Gastroesophageal sphincter (tissue), 3 donors: ENCODE results near the gene CCDC106.

Source experiments
- CTCF ChIP-seq, 4 experiments: fragments of 200-600 bp in 2 of 4; fragments of 450-650 bp in 2 of 4; sonication (generic) in 1 of 4; IDR thresholded peaks; one replicate each; pipeline ENCODE4 v1.5.1; 2017 to 2019; ENCODE audit warnings: antibody characterized with exemption in 4 of 4, mild to moderate bottlenecking in 2 of 4, moderate library complexity in 2 of 4
- POLR2A ChIP-seq, 2 donors: fragments of 450-650 bp; IDR thresholded peaks; one replicate each; pipeline ENCODE4 v1.6.1; 2017; ENCODE audit warnings: antibody characterized with exemption in 2 of 2, mild to moderate bottlenecking in 2 of 2, moderate library complexity in 1 of 2
- POLR2AphosphoS5 ChIP-seq: sonication (generic); formaldehyde crosslinking; IDR thresholded peaks from one replicate; pipeline ENCODE4 v1.6.1; 2017; ENCODE audit warnings: antibody characterized with exemption

GRCh38 chr19:55624109-55625003 lies 23.7 kb upstream of the CCDC106 start, which contains the start of gene ZNF784:
- TF ChIP-seq CTCF (IDR thresholded peaks at IDR 0.05), result peak in 1 of 4 experiments; percentile 9
- peak; percentile 33 to 37 for TF ChIP-seq POLR2A (IDR thresholded peaks at IDR 0.05)
- peak; percentile 46 for TF ChIP-seq POLR2AphosphoS5
